HEK293T (cell line): ENCODE results near the gene MX1.

Source experiments
- FOXM1 ChIP-seq: fragments of 450-650 bp; IDR thresholded peaks from 2 replicates; pipeline ENCODE4 v1.6.1; 2017; ENCODE audit warnings: mild to moderate bottlenecking, borderline replicate concordance
- L3MBTL2 ChIP-seq: fragments of 450-650 bp; conservative IDR thresholded peaks from 2 replicates; pipeline ENCODE4 v1.6.1; 2016; ENCODE audit warnings: mild to moderate bottlenecking
- LEF1 ChIP-seq: fragments of 450-650 bp; IDR thresholded peaks from 2 replicates; pipeline ENCODE4 v1.6.1; 2017; ENCODE audit warnings: mild to moderate bottlenecking, borderline replicate concordance
- SP1 ChIP-seq: fragments of 450-650 bp; IDR thresholded peaks from 2 replicates; pipeline ENCODE4 v1.6.1; 2017
- SUZ12 ChIP-seq: fragments of 450-650 bp; IDR thresholded peaks from 2 replicates; pipeline ENCODE4 v1.6.1; 2016; ENCODE audit warnings: mild to moderate bottlenecking

DNA sequence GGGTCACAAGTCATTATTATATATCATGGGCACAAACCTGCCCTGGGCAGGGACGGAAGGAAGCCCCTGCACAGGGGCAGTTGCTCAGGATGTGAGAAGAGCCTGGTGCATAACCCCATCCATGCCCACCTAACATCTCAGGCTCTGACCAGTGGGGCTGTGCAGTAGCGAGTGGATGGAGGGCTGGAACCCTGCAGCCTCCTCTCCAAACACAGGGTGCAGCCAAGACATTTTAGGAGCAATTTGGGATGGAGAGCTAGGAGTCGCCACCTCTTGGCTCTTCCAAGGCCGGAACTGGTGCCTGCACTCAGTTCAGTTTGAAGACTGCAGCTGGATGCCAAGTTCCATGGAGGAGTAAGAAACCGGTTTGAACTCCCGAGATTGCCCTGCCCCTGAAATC, 2.8 kb downstream of the MX1 start:
- TF ChIP-seq SUZ12 (no peak), L3MBTL2 (no peak), FOXM1 (no peak), LEF1 (no peak), SP1 (no peak)
